MCF 10A (cell line): Measurements from ENCODE around the gene PCSK1N. TPM values are rescaled to one million over a fixed set of nuclear protein-coding genes. Genes with fewer than 3 reads are reported as not detected.

Experiments
- BruUV-seq: library from RNA; stranded (reverse); fragments of 400-500 nt; replicated peaks from 2 replicates; lab custom pipeline; 2021; lab: Mats Ljungman, UMichigan
- CTCF ChIA-PET: fragments of 300-600 bp; sonication (Branson Sonifier 250); formaldehyde crosslinking; extraction: SDS; loops from one replicate; lab custom pipeline; 2021; ENCODE audit warnings: antibody characterized with exemption, inconsistent platforms; lab: Yijun Ruan, JAX
- POLR2A ChIA-PET: fragments of 300-600, 350-650 bp; sonication (Branson Sonifier 250); formaldehyde crosslinking; extraction: SDS; loops from one replicate; lab custom pipeline; 2020; ENCODE audit warnings: antibody characterized with exemption, inconsistent platforms; lab: Yijun Ruan, JAX
- DNase-seq: peaks from one replicate; pipeline ENCODE4 v3.0.0-alpha.2; 2018; ENCODE audit not compliant: unreplicated experiment
- H3K27ac Mint-ChIP-seq: one replicate; pipeline ENCODE4 v1.8.0; 2022; ENCODE audit warnings: mild to moderate bottlenecking, low read depth, mixed read lengths; ENCODE audit not compliant: unreplicated experiment
- H3K27me3 Mint-ChIP-seq: one replicate; pipeline ENCODE4 v1.8.0; 2022; ENCODE audit warnings: mixed read lengths; ENCODE audit not compliant: insufficient read depth, unreplicated experiment
- H3K36me3 Mint-ChIP-seq: one replicate; pipeline ENCODE4 v1.8.0; 2022; ENCODE audit warnings: mild to moderate bottlenecking, moderate library complexity, mixed read lengths; ENCODE audit not compliant: insufficient read depth, unreplicated experiment
- H3K4me1 Mint-ChIP-seq: one replicate; pipeline ENCODE4 v1.8.0; 2022; ENCODE audit warnings: mixed read lengths; ENCODE audit not compliant: insufficient read depth, unreplicated experiment
- H3K4me3 Mint-ChIP-seq: one replicate; pipeline ENCODE4 v1.8.0; 2022; ENCODE audit warnings: mild to moderate bottlenecking, moderate library complexity, mixed read lengths; ENCODE audit not compliant: unreplicated experiment
- H3K9me3 Mint-ChIP-seq: one replicate; pipeline ENCODE4 v1.8.0; 2022; ENCODE audit warnings: mixed read lengths; ENCODE audit not compliant: unreplicated experiment
- intact Hi-C: fragments of 100-400 bp; cut with micrococcal nuclease; formaldehyde crosslinking; loops from 2 replicates; pipeline ENCODE4 v1.14.1; 2022
- total RNA-seq: library from RNA; stranded (reverse); gene quantifications from 2 replicates; pipeline ENCODE4 v1.2.3, GENCODE V29; 2022
- TF ChIP-seq, protein P1 (sequence below): fragments of 200-600 bp; IDR thresholded peaks from one replicate; pipeline ENCODE4 v1.8.0; 2022; ENCODE audit warnings: antibody characterized with exemption, mild to moderate bottlenecking; ENCODE audit not compliant: unreplicated experiment

The PCSK1N gene
- total RNA-seq, 1 experiment from 2014 or later = 5.0 TPM

DNA sequence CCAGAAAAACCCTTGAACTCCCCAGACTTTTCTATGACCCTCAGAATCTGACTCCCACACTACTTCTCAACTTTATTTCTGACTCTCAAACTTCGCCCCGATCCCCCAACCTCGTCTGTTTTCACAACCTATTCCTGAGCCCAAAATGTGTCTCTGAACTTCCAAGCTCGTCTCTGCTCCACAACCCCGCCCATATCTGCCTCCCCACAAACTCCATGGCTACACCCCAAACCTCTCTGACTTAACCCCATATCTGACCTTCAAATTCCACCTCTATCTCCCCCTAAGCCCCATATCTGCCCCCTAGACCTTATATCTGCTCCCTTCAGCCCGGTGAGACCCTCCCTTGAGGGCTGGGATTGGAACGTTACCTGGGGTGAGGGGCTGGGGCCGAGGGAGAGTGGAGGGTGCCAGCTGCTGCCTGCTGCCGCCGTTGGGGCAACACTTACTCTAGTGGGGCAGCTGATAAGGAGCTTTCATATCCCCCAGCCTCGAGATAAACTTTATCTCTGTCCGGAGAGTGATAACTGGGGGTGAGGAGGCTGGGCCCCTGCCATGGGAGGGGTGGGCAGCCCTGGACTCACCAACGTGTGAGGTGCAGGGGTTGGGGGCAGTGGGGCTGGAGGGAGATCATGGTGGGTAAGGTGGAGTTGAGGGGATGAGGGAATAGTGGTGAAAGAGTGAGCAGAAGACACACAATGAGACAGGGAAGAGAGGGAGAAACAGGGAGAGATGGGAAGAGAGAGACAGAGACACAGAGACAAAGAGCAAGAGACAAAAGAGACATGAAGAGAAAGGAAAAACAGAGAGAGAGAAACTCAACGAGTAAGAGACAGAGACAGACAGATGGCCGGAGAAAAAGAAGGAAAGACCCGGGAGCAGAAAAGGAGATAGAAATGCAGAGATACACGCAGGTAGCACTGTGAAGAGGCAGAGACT is 47.6 kb downstream of the PCSK1N start:
- H3K27ac Mint-ChIP-seq = no peak overlapping the region
- no peaks in the 10 kb centered on the region for H3K4me1 Mint-ChIP-seq
- H3K36me3 Mint-ChIP-seq = no peaks in the 10 kb centered on the region
- CTCF ChIA-PET = interaction anchor here (0.6 to 0.7 kb wide), 2 partner anchors 27 to 156 kb away, joined by 3 read pairs; no protein-coding TSS in a partner anchor
- POLR2A ChIA-PET = interaction anchor here (0.5 kb wide), 1 partner anchor 17 kb away, joined by 3 read pairs; no protein-coding TSS in a partner anchor
- intact Hi-C loops = no loop called here
- no TSS peak for BruUV-seq
- H3K4me3 Mint-ChIP-seq = no peak overlapping the region
- DNase-seq = no peak
- H3K27me3 Mint-ChIP-seq = peaks cover 39% of the 10 kb centered on the region
- peaks cover 14% of the 10 kb centered on the region for H3K9me3 Mint-ChIP-seq
- TF ChIP-seq, protein P1, sequence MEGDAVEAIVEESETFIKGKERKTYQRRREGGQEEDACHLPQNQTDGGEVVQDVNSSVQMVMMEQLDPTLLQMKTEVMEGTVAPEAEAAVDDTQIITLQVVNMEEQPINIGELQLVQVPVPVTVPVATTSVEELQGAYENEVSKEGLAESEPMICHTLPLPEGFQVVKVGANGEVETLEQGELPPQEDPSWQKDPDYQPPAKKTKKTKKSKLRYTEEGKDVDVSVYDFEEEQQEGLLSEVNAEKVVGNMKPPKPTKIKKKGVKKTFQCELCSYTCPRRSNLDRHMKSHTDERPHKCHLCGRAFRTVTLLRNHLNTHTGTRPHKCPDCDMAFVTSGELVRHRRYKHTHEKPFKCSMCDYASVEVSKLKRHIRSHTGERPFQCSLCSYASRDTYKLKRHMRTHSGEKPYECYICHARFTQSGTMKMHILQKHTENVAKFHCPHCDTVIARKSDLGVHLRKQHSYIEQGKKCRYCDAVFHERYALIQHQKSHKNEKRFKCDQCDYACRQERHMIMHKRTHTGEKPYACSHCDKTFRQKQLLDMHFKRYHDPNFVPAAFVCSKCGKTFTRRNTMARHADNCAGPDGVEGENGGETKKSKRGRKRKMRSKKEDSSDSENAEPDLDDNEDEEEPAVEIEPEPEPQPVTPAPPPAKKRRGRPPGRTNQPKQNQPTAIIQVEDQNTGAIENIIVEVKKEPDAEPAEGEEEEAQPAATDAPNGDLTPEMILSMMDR = no peak

DNA sequence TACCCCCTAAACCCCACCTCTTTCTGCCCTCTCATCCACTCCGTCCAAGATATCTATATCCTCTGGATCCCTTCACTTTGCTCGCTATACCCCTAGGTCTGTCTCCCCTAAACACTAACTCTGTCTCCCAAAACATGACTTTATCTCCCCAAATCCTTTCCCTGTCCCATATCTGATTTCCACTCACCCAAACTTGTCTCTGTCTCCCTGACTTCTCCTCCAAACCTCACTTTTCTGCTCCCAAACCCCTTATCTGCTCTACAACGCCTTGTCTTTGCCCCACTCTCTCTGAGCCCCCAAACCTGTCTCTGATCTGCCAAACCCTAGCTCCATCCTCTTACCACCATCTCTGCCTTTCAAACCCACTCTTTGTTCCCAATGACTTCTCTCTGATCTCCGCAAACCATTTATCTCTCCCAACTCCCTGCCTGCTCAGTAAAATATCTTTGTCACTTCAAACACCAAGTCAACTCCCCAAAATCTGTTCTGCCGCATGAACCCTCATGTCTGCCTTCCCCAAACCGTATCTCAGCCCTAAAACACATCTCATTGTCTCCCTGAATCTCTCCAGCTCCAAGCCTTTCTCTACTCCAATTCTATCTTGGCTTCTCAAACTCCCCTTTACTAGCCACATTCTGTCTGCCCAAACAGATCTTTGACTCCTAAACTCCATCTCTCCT is 48.4 kb downstream of the PCSK1N start:
- Mint-ChIP-seq H3K9me3 (peaks cover 14% of the 10 kb centered on the region), H3K27me3 (peaks cover 39% of the 10 kb centered on the region), H3K4me1 (no peaks in the 10 kb centered on the region), H3K27ac (no peak overlapping the region), H3K36me3 (no peaks in the 10 kb centered on the region), H3K4me3 (no peak overlapping the region)
- ChIA-PET CTCF (interaction anchor here (0.6 to 0.7 kb wide), 2 partner anchors 26 to 155 kb away, joined by 3 read pairs; no protein-coding TSS in a partner anchor), POLR2A (interaction anchor here (0.5 kb wide), 1 partner anchor 16 kb away, joined by 3 read pairs; no protein-coding TSS in a partner anchor)
- no peak for DNase-seq
- intact Hi-C loops = no loop called here
- BruUV-seq = no TSS peak
- TF ChIP-seq, protein P1 = no peak

DNA sequence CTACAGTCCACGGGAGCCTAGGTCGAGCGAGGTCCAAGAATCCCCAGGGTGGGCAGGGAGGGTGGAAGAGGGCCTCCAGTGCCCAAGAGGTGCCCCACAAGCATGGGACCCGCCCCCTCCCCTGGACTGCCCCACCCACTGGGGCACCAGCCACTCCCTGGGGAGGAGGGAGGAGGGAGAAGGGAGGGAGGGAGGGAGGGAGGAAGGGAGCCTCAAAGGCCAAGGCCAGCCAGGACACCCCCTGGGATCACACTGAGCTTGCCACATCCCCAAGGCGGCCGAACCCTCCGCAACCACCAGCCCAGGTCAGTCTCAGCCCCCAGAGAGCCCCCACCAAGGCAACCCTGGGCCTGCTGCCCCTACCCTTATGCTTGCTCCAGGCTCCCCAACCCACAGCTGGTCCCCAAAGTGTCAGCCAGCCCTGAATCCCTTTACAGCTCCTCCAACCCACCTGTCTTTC is 49.0 kb downstream of the PCSK1N start, which contains the start of gene GATA1:
TSS of gene GATA1 (plus strand) at position 250 of the 460 bp plus-strand sequence. CDS start 4,520 bp downstream, outside the sequence.
- ChIA-PET POLR2A (no interaction called here), CTCF (no interaction called here)
- Mint-ChIP-seq H3K9me3 (peaks cover 14% of the 10 kb centered on the region), H3K27me3 (peaks cover 39% of the 10 kb centered on the region), H3K27ac (no peak within 1 kb of the TSS), H3K4me3 (no peak within 1 kb of the TSS), H3K4me1 (no peaks in the 10 kb centered on the region), H3K36me3 (no peaks in the 10 kb centered on the region)
- intact Hi-C loops = no loop called here
- TF ChIP-seq, protein P1 = no peak
- DNase-seq = no peak
- no TSS peak for BruUV-seq
